Measurements from ENCODE around the gene LYZL6. TPM values are rescaled to one million over a fixed set of nuclear protein-coding genes. Genes with fewer than 3 reads are reported as not detected.

LYZL6 gene
- total and polyA plus RNA-seq, 2 experiments from 2014 or later: not detected

GRCh38 chr17:35965272-35965671, 21.8 kb upstream of the LYZL6 start:
- Histone ChIP-seq H3K9me2 (replicated peaks; ENCODE audit: insufficient read depth) (no peaks in the 10 kb centered on the region), H3K4me1 (ENCODE audit: insufficient read depth) (no peaks in the 10 kb centered on the region), H3K27ac (no peak overlapping the region), H3K4me3 (no peak overlapping the region), H3K36me3 (replicated peaks; ENCODE audit: insufficient read depth, low read depth) (no peaks in the 10 kb centered on the region), H4K20me1 (ENCODE audit: insufficient read depth, poor library complexity, severe bottlenecking) (no peaks in the 10 kb centered on the region), H2AFZ (no peak overlapping the region), H3K27me3 (no peaks in the 10 kb centered on the region), H3K9me3 (ENCODE audit: low read depth) (no peaks in the 10 kb centered on the region), H3K4me2 (no peak overlapping the region), H3K79me2 (no peaks in the 10 kb centered on the region)
- 93% methylated on average over 7 of the region's 7 CpGs for WGBS (ENCODE audit: low lambda C conversion rate, missing lambda C conversion rate)
- TF ChIP-seq EZH2 (IDR thresholded peaks at IDR 0.05; ENCODE audit: borderline replicate concordance) (no peak), EZH2phosphoT487 (IDR thresholded peaks at IDR 0.05; ENCODE audit: low read depth, severe bottlenecking, unreplicated experiment) (no peak), CTCF (IDR thresholded peaks at IDR 0.05; ENCODE audit: poor library complexity) (no peak)
- DNase-seq (ENCODE audit: low spot score): no peak

- H4K20me1 ChIP-seq (ENCODE audit: insufficient read depth, poor library complexity, severe bottlenecking): no peaks in the 10 kb centered on the region
Measured at GRCh38 chr17:35963663-35964062, 20.1 kb upstream of the LYZL6 start.

GRCh38 chr17:35953720-35954119, 10.2 kb upstream of the LYZL6 start:
- Histone ChIP-seq H3K27ac (no peak overlapping the region), H4K20me1 (ENCODE audit: insufficient read depth, poor library complexity, severe bottlenecking) (no peaks in the 10 kb centered on the region), H2AFZ (no peak overlapping the region), H3K79me2 (no peaks in the 10 kb centered on the region), H3K4me2 (no peak overlapping the region), H3K27me3 (no peaks in the 10 kb centered on the region), H3K4me1 (ENCODE audit: insufficient read depth) (no peaks in the 10 kb centered on the region), H3K36me3 (replicated peaks; ENCODE audit: insufficient read depth, low read depth) (no peaks in the 10 kb centered on the region), H3K9me3 (ENCODE audit: low read depth) (no peaks in the 10 kb centered on the region), H3K4me3 (no peak overlapping the region), H3K9me2 (replicated peaks; ENCODE audit: insufficient read depth) (no peaks in the 10 kb centered on the region)
- TF ChIP-seq EZH2 (IDR thresholded peaks at IDR 0.05; ENCODE audit: borderline replicate concordance) (no peak), EZH2phosphoT487 (IDR thresholded peaks at IDR 0.05; ENCODE audit: low read depth, severe bottlenecking, unreplicated experiment) (no peak), CTCF (IDR thresholded peaks at IDR 0.05; ENCODE audit: poor library complexity) (no peak)
- DNase-seq (ENCODE audit: low spot score): no peak
- 47% methylated on average over 7 of the region's 7 CpGs for WGBS (ENCODE audit: low lambda C conversion rate, missing lambda C conversion rate)

More at GRCh38 chr17:35963663-35964062, 20.1 kb upstream of the LYZL6 start:
- Histone ChIP-seq H3K9me3 (ENCODE audit: low read depth) (no peaks in the 10 kb centered on the region), H3K4me3 (no peak overlapping the region), H3K36me3 (replicated peaks; ENCODE audit: insufficient read depth, low read depth) (no peaks in the 10 kb centered on the region), H3K79me2 (no peaks in the 10 kb centered on the region), H2AFZ (no peak overlapping the region), H3K27me3 (no peaks in the 10 kb centered on the region), H3K4me2 (no peak overlapping the region), H3K4me1 (ENCODE audit: insufficient read depth) (no peaks in the 10 kb centered on the region), H3K9me2 (replicated peaks; ENCODE audit: insufficient read depth) (no peaks in the 10 kb centered on the region), H3K27ac (no peak overlapping the region)
- no peak for DNase-seq (ENCODE audit: low spot score)
- 92% methylated on average over 6 of the region's 6 CpGs for WGBS (ENCODE audit: low lambda C conversion rate, missing lambda C conversion rate)
- TF ChIP-seq CTCF (IDR thresholded peaks at IDR 0.05; ENCODE audit: poor library complexity): no peak
- TF ChIP-seq EZH2phosphoT487 (IDR thresholded peaks at IDR 0.05; ENCODE audit: low read depth, severe bottlenecking, unreplicated experiment): no peak
- no peak for TF ChIP-seq EZH2 (IDR thresholded peaks at IDR 0.05; ENCODE audit: borderline replicate concordance)

- Histone ChIP-seq H3K79me2 (no peaks in the 10 kb centered on the region), H3K4me3 (no peak overlapping the region), H3K9me2 (replicated peaks; ENCODE audit: insufficient read depth) (no peaks in the 10 kb centered on the region), H3K4me1 (ENCODE audit: insufficient read depth) (no peaks in the 10 kb centered on the region), H2AFZ (no peak overlapping the region), H3K27me3 (no peaks in the 10 kb centered on the region), H4K20me1 (ENCODE audit: insufficient read depth, poor library complexity, severe bottlenecking) (no peaks in the 10 kb centered on the region), H3K4me2 (no peak overlapping the region), H3K9me3 (ENCODE audit: low read depth) (no peaks in the 10 kb centered on the region), H3K27ac (no peak overlapping the region), H3K36me3 (replicated peaks; ENCODE audit: insufficient read depth, low read depth) (no peaks in the 10 kb centered on the region)
- no peak for TF ChIP-seq CTCF (IDR thresholded peaks at IDR 0.05; ENCODE audit: poor library complexity)
- TF ChIP-seq EZH2phosphoT487 (IDR thresholded peaks at IDR 0.05; ENCODE audit: low read depth, severe bottlenecking, unreplicated experiment): no peak
- no peak for TF ChIP-seq EZH2 (IDR thresholded peaks at IDR 0.05; ENCODE audit: borderline replicate concordance)
- WGBS (ENCODE audit: low lambda C conversion rate, missing lambda C conversion rate): 94% methylated on average over 3 of the region's 3 CpGs
- no peak for DNase-seq (ENCODE audit: low spot score)
Measured at GRCh38 chr17:35949401-35949800, 5.9 kb upstream of the LYZL6 start.

All from hepatocyte (in vitro differentiated cells).